ENCODE measurements around the gene ATG13. TPM values are rescaled to one million over a fixed set of nuclear protein-coding genes. Genes with fewer than 3 reads are reported as not detected.

The ATG13 gene
- total RNA-seq (2022; extraction: Qiagen RNA extraction) = 46.8 to 59.2 TPM (median 56.1 TPM) in 5 replicates

GRCh38 chr11:46617134-46617971 lies at the start of gene ATG13, which contains the start of gene HARBI1:
Gene ATG13 (plus strand): TSS chr11:46617553. CDS start chr11:46644292, 26,739 bp downstream.
Gene HARBI1 (minus strand): TSS chr11:46617227. CDS start chr11:46616237, 990 bp downstream.

GRCh38 chr11:46593550-46594373 lies 23.6 kb upstream of the ATG13 start, which contains the start of gene AMBRA1:
Gene AMBRA1 (minus strand): TSS chr11:46594023. CDS start chr11:46548380, 45,643 bp downstream.

GRCh38 chr11:46700241-46701077 lies 83.1 kb downstream of the ATG13 start, which contains the start of the genes ARHGAP1 and ZNF408:
Gene ARHGAP1 (minus strand): TSS chr11:46700619. CDS start chr11:46696107, 4,512 bp downstream.
Gene ZNF408 (plus strand): TSS chr11:46701031. CDS start chr11:46701048, 17 bp downstream.

GRCh38 chr11:46719048-46719542 lies 101.7 kb downstream of the ATG13 start, which contains the start of gene F2:
Gene F2 (plus strand): TSS chr11:46719213. CDS start chr11:46719236, 23 bp downstream.

Other genes with a start within 250 kb of the ATG13 start
- 17.2 to 22.1 TPM (median 20.5 TPM) in 5 replicates for gene MDK, start 235.9 kb upstream of the ATG13 start, total RNA-seq (2022; extraction: Qiagen RNA extraction)
- gene CHRM4, start 225.8 kb upstream of the ATG13 start, total RNA-seq (2022; extraction: Qiagen RNA extraction) = 0.57 to 0.79 TPM (median 0.61 TPM) in 5 replicates
- gene AMBRA1, start 23.5 kb upstream of the ATG13 start, total RNA-seq (2022; extraction: Qiagen RNA extraction) = 13.7 to 16.9 TPM (median 15.5 TPM) in 5 replicates
- 5.1 to 6.5 TPM (median 6.2 TPM) in 5 replicates for gene HARBI1, start 326 bp upstream of the ATG13 start, total RNA-seq (2022; extraction: Qiagen RNA extraction)
- 55.2 to 60.4 TPM (median 57.5 TPM) in 5 replicates for gene ARHGAP1, start 83.1 kb downstream of the ATG13 start, total RNA-seq (2022; extraction: Qiagen RNA extraction)
- gene ZNF408, start 83.5 kb downstream of the ATG13 start, total RNA-seq (2022; extraction: Qiagen RNA extraction) = 17.1 to 21.2 TPM (median 18.0 TPM) in 5 replicates
- gene F2, start 101.7 kb downstream of the ATG13 start, total RNA-seq (2022; extraction: Qiagen RNA extraction) = 2.0 to 3.2 TPM (median 2.4 TPM) in 5 replicates
- 58.5 to 85.8 TPM (median 67.6 TPM) in 5 replicates for gene CKAP5, start 228.7 kb downstream of the ATG13 start, total RNA-seq (2022; extraction: Qiagen RNA extraction)